GM12874 (cell line): ENCODE measurements around the gene PTPRB.

Experiments used
- TF ChIP-seq, protein P1 (sequence below): IDR thresholded peaks from 2 replicates; pipeline ENCODE4 v1.5.1; 2011; ENCODE audit warnings: low read depth, mild to moderate bottlenecking, control low read depth, low read length, moderate library complexity; ENCODE audit not compliant: insufficient read depth

The PTPRB gene

DNA sequence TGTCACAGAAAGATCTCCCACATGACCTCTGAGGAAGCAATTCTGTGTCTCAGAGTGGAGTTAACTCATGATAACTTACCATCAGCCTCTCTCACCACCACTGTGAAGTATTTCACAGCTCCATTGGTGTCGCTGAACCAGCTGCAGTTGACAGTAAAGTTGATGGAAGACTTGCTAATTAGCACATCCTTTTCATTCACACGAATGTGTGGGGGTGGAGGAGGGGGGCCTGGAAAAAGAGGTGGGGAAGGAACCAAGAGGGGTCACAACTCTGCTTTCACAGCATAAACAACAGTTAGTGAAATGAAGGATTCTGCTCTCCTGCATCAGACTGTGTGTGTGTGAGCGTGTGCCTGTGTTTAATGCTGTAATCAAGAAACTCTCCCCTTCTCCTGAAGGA lies 82.1 kb downstream of the PTPRB start:
- TF ChIP-seq, protein P1, sequence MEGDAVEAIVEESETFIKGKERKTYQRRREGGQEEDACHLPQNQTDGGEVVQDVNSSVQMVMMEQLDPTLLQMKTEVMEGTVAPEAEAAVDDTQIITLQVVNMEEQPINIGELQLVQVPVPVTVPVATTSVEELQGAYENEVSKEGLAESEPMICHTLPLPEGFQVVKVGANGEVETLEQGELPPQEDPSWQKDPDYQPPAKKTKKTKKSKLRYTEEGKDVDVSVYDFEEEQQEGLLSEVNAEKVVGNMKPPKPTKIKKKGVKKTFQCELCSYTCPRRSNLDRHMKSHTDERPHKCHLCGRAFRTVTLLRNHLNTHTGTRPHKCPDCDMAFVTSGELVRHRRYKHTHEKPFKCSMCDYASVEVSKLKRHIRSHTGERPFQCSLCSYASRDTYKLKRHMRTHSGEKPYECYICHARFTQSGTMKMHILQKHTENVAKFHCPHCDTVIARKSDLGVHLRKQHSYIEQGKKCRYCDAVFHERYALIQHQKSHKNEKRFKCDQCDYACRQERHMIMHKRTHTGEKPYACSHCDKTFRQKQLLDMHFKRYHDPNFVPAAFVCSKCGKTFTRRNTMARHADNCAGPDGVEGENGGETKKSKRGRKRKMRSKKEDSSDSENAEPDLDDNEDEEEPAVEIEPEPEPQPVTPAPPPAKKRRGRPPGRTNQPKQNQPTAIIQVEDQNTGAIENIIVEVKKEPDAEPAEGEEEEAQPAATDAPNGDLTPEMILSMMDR = no peak

GRCh38 chr12:70553391-70553859 lies 83.8 kb downstream of the PTPRB start:
- TF ChIP-seq, protein P1 = no peak

DNA sequence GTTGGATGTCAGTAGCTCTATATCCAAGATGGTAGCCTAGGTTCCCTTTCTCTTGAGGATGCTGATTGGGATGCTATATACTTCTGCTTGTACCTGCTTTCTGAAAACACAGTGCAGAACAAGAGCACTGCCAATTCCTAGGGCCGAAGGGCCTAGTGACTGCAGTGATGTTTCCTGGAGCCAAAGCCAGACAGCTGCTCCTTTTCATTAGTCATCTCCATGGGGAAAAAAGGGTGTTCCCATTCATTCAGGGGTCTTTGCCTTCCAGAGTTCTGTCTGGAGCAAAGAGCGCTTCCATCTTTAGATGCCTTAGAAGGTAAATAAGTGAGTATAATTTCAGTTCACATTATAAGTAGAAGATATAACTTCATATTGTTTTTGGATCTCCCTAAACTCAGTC lies 85.5 kb downstream of the PTPRB start:
- TF ChIP-seq, protein P1 = no peak

DNA sequence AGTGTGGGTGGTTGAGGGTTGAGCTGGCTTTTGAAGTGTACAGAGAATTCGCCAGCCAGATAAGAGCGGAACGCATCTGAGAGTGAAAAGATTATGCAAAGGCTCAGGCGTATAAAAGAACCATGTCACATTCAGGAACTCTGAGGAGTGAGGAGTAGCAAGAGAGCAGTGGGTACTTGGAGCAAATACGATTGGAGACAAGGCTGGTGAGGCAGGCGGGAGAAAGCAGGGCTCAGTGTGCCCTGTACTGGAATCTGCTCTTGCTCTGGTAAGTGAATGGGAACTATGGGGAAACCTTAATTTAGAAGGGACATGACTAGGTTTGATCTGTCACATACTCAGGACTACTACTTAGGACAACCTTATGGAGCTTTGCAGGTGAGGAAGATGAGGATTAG lies 87.0 kb downstream of the PTPRB start:
- TF ChIP-seq, protein P1 = no peak

DNA sequence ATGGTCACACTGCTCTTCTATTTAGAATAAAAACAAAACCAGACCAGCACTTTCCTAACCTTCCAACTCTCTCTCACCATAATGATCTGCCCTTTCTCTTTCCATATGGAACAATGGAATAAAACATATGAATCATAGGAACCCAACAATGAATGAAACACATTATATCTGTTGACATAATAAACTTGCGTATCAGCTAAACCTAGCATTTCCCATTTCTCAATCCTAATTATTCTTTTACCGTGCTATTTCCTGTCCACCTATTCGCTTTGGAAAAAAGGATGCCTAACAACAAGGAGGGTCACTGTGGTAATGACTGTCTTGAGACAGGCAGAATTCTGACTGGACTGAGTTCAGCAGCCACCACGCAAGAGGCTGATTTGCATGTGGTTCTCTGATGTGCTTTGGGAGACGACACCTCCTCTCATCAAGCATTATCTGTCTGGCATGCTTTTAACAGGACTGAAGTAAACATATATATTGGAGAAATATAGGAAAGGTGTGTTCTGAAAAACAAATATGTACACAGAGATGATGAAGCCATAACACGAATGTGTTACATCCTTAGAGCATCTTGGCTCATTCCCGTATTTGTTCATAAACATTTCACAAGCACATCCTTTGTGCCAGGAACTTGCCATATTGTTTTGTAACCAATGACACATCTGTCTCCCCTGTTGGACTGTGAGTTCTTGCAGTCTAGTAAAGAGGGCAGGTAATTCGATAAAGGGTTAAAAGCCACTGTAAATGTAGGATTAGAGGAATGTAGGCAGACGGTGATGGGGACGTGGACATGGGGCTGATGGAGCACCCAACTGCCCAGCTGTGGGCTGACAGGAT lies 87.7 kb downstream of the PTPRB start:
- TF ChIP-seq, protein P1 = no peak

DNA sequence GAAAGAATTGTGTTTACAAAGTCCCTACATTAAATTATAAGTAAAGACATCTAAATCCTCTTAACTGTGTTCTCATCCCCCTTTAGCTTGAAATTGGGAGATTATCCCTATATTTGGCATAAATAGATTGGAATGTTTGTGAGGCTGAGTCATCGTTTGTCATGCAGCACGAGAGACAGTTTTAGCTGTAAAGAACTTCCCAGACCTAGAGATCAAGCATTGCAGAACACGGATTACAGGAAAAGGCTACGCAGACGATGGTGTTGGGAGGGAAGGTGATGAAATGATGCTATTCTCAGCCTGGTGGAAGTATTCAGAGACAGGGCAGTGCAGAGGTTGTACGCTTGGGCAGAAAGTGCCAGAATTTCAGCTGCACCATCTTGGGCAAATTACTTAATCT lies 93.8 kb downstream of the PTPRB start:
- TF ChIP-seq, protein P1 = no peak

DNA sequence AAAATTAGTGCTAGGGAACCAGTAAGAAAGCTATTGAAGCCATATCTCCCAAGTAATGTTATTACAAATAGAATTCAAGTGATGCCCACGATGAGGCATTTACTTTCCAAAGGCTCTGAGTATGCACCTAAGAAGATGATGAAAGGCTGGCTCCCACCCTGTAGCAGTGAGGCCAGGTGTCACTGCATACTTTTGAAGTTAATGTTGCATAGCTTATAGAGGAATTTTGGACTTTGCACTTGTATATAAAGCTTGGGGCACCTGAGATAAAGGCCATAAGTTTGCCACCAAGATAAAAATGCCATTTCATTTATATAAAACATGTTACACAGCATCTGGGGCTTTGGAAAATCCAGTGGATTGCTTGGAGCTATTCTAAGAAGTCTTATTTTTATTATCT lies 96.2 kb downstream of the PTPRB start:
- TF ChIP-seq, protein P1 = no peak
